Panc1 (cell line): ENCODE measurements around the gene NR4A3.

Experiments used
- CTCF ChIP-seq: fragments of 450-650 bp; IDR thresholded peaks from 2 replicates; pipeline ENCODE4 v1.5.1; 2017; ENCODE audit warnings: mild to moderate bottlenecking
- REST ChIP-seq, 2 experiments: IDR thresholded peaks; 2 replicates each; pipeline ENCODE4 v1.6.1; 2011 to 2012; ENCODE audit warnings: low read depth in 2 of 2, control low read depth in 1 of 2, low read length in 1 of 2, mild to moderate bottlenecking in 1 of 2, moderate library complexity in 1 of 2; ENCODE audit not compliant: insufficient read depth in 1 of 2

GRCh38 chr9:99785010-99785590, 36.6 kb upstream of the NR4A3 start:
- TF ChIP-seq CTCF = no peak
- no peak for TF ChIP-seq REST (IDR thresholded peaks at IDR 0.05; ENCODE audit: insufficient read depth in 1 of 2, low read depth in 2 of 2, low read length in 1 of 2)
